Nephron (organoid): ENCODE results near the gene BSG.
A peak's percentile ranks its signal among the peaks of the same experiment; 100 is the strongest.

ENCODE experiments used
- H3K27ac Mint-ChIP-seq, 3 experiments: 2 replicates each; pipeline ENCODE4 v1.8.0; 2020; ENCODE audit warnings: mixed read lengths in 3 of 3, mild to moderate bottlenecking in 2 of 3, moderate library complexity in 1 of 3
- H3K27me3 Mint-ChIP-seq: 2 replicates; pipeline ENCODE4 v1.8.0; 2021; ENCODE audit warnings: low read depth, mild to moderate bottlenecking, moderate library complexity, mixed read lengths
- H3K36me3 Mint-ChIP-seq: 2 replicates; pipeline ENCODE4 v1.8.0; 2020; ENCODE audit warnings: low read depth, mixed read lengths
- H3K4me1 Mint-ChIP-seq: 2 replicates; pipeline ENCODE4 v1.8.0; 2020; ENCODE audit warnings: mixed read lengths
- H3K4me3 Mint-ChIP-seq, 3 experiments: 2 replicates each; pipeline ENCODE4 v1.8.0; 2020; ENCODE audit warnings: mild to moderate bottlenecking in 3 of 3, mixed read lengths in 3 of 3, moderate library complexity in 2 of 3
- H3K9me3 Mint-ChIP-seq: 2 replicates; pipeline ENCODE4 v1.8.0; 2020; ENCODE audit warnings: mixed read lengths
- TF ChIP-seq, protein P1 (sequence below), 3 experiments: fragments of 200-600 bp; sonication (generic); IDR thresholded peaks; one replicate each; pipeline ENCODE4 v1.5.0; 2021; ENCODE audit warnings: antibody characterized with exemption in 3 of 3; ENCODE audit not compliant: unreplicated experiment in 3 of 3

Gene BSG

DNA sequence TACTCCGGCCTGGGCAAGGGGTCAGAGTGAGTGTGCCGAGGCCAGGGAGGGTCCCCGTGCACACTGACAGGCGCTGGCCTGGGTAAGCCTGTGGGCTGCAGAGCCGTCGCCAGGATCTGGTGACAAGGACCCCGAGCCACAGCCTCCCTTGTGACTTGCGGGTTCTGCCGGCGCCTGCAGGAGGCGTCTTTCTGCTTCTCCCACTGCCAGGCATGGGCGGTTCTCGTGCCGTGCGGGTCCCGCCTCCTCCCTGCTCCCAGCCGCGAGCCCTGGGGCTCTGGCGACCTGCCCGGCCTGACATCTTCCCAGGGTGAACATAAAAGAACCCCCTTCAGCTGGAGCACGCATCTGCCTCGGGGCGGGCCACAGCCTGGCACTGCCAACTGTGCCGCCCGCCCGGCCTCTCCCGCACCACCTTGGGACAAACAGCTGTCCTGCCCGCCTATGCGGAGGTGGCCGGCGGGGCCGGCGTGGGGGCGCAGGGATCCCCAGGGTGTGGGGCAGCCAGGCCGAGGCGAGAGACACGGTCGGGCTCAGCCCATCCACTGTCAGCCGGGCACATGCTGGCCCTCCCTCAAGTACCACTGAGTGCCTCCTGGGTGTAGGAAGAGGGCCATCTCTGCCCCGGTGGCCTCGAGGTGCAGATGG, 15.8 kb downstream of the BSG start:
- no peak overlapping the region for H3K27ac Mint-ChIP-seq
- H3K4me1 Mint-ChIP-seq, result no peaks in the 10 kb centered on the region
- H3K36me3 Mint-ChIP-seq, result no peaks in the 10 kb centered on the region
- TF ChIP-seq, protein P1, sequence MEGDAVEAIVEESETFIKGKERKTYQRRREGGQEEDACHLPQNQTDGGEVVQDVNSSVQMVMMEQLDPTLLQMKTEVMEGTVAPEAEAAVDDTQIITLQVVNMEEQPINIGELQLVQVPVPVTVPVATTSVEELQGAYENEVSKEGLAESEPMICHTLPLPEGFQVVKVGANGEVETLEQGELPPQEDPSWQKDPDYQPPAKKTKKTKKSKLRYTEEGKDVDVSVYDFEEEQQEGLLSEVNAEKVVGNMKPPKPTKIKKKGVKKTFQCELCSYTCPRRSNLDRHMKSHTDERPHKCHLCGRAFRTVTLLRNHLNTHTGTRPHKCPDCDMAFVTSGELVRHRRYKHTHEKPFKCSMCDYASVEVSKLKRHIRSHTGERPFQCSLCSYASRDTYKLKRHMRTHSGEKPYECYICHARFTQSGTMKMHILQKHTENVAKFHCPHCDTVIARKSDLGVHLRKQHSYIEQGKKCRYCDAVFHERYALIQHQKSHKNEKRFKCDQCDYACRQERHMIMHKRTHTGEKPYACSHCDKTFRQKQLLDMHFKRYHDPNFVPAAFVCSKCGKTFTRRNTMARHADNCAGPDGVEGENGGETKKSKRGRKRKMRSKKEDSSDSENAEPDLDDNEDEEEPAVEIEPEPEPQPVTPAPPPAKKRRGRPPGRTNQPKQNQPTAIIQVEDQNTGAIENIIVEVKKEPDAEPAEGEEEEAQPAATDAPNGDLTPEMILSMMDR (IDR thresholded peaks at IDR 0.05; ENCODE audit: unreplicated experiment in 3 of 3), result peak; percentile 44 to 51 (median 45)
- no peaks in the 10 kb centered on the region for H3K9me3 Mint-ChIP-seq
- H3K27me3 Mint-ChIP-seq, result peaks cover 42% of the 10 kb centered on the region
- peak overlapping the region in 2 of 3 experiments; percentile 31 to 44 for H3K4me3 Mint-ChIP-seq

DNA sequence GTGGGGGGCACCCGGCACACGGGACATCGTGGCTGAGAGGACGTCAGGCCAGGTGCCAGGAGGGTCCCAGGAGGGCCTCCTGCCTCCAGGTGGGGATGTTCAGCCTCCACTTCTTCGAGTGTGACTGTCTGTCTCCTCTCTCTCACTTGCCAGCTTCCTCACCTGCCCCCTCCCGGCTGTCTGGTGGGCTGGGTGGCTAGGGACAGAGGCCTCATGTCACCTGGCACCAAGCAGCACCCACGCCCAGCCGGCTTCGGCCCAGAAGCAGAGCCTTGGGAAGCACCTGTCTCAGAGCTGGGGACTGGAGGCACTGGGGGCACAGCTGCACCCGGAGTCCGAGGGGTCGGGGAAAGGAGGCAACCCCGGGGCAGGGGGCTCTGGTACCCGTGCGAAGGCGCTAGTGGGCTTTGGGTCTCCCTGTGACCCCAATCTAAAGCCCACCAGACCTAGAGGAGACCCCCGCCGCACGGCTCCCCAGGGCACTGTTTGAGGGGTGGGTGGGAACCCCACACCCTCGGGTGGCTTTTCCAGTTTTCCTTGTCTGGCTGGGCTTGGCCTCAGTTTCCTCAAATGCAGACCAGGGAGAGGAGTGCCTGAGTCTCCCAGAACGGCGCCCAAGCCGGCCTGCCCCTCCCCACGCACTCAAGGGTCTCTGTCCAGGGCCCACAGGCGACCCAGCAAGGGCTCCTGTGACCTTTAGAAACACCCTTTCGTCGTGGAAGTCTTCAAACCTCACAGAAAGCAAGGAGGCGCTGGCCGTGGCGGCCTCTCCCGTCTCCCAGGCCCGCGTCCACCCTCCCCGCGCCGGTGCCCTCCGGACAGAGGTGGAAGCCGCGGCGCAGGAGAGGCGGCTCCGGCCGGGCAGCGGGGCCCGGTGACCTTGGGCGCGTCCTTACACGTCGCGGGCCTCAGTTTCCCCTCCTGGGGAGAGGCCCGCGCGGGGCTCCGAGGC, 16.6 kb downstream of the BSG start:
- peaks cover 50% of the 10 kb centered on the region for H3K27me3 Mint-ChIP-seq
- no peak overlapping the region for H3K27ac Mint-ChIP-seq
- no peaks in the 10 kb centered on the region for H3K4me1 Mint-ChIP-seq
- H3K36me3 Mint-ChIP-seq, result no peaks in the 10 kb centered on the region
- no peaks in the 10 kb centered on the region for H3K9me3 Mint-ChIP-seq
- H3K4me3 Mint-ChIP-seq, result peak overlapping the region; percentile 42 to 53 (median 44)
- TF ChIP-seq, protein P1 (IDR thresholded peaks at IDR 0.05; ENCODE audit: unreplicated experiment in 3 of 3), result no peak

DNA sequence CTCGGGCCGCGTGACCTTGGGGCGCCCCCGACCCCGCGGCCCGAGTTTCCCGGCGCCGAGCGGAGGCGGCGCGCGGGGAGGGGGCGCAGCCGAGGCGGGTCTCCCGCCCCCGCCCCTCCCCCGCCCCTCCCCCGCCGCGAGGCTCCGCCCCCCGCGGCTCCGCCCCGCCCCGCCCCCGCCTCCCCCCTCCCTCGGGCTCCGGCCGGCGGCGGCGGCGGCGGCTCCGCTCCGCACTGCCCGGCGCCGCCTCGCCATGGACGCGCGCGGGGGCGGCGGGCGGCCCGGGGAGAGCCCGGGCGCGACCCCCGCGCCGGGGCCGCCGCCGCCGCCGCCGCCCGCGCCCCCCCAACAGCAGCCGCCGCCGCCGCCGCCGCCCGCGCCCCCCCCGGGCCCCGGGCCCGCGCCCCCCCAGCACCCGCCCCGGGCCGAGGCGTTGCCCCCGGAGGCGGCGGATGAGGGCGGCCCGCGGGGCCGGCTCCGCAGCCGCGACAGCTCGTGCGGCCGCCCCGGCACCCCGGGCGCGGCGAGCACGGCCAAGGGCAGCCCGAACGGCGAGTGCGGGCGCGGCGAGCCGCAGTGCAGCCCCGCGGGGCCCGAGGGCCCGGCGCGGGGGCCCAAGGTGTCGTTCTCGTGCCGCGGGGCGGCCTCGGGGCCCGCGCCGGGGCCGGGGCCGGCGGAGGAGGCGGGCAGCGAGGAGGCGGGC, 17.4 kb downstream of the BSG start, which contains the start of gene HCN2:
HCN2 (plus strand) TSS at position 189 of the 703 bp plus-strand sequence; CDS start at position 254, 65 bp downstream.
- Mint-ChIP-seq H3K36me3 (no peaks in the 10 kb centered on the region), H3K4me1 (no peaks in the 10 kb centered on the region), H3K4me3 (peak within 1 kb of the TSS; percentile 26 to 53 (median 42)), H3K9me3 (no peaks in the 10 kb centered on the region), H3K27ac (no peak within 1 kb of the TSS), H3K27me3 (peaks cover 58% of the 10 kb centered on the region)
- TF ChIP-seq, protein P1 (IDR thresholded peaks at IDR 0.05; ENCODE audit: unreplicated experiment in 3 of 3), result no peak

DNA sequence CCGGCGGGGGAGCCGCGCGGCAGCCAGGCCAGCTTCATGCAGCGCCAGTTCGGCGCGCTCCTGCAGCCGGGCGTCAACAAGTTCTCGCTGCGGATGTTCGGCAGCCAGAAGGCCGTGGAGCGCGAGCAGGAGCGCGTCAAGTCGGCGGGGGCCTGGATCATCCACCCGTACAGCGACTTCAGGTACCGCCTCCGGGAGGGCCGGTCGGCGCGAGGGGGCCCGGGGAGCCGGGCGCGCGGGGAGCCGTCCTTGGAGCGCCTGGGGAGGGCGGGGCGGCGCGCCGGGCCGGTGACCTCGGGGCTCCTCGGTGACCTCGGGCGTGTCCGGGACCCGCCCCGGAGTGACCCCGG, 18.0 kb downstream of the BSG start:
- Mint-ChIP-seq H3K36me3 (no peaks in the 10 kb centered on the region), H3K27me3 (peaks cover 63% of the 10 kb centered on the region), H3K27ac (no peak overlapping the region), H3K4me1 (no peaks in the 10 kb centered on the region), H3K9me3 (no peaks in the 10 kb centered on the region), H3K4me3 (no peak overlapping the region)
- TF ChIP-seq, protein P1 (IDR thresholded peaks at IDR 0.05; ENCODE audit: unreplicated experiment in 3 of 3), result no peak

DNA sequence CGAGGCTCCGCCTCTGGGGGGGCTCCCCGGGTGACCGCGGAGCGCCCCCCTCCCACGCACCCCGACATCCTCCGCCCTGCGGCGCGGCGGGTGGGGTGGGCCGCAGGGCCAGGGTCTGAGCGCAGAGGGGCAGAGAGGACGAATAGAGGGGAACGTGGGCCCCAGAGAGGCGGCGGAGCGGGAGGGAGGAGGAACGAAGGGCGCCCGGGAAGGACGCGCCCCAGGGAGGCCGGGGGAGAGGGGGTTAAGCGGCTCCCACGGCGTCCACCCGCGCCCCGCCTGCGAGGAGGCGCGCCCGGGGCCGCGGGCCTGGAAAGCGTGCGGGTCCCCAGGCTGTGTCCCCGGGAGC, 18.3 kb downstream of the BSG start:
- Mint-ChIP-seq H3K4me3 (no peak overlapping the region), H3K36me3 (no peaks in the 10 kb centered on the region), H3K27me3 (peaks cover 64% of the 10 kb centered on the region), H3K4me1 (no peaks in the 10 kb centered on the region), H3K27ac (no peak overlapping the region), H3K9me3 (no peaks in the 10 kb centered on the region)
- TF ChIP-seq, protein P1 (IDR thresholded peaks at IDR 0.05; ENCODE audit: unreplicated experiment in 3 of 3), result no peak
